ENCODE results near the gene CFAP61. TPM values are rescaled to one million over a fixed set of nuclear protein-coding genes. Genes with fewer than 3 reads are reported as not detected.

The CFAP61 gene
- total RNA-seq, 1 donor from 2014 or later = 2.6 TPM

- H3K4me3 Mint-ChIP-seq (ENCODE audit: low read depth) = no peak overlapping the region
- DNase-seq (ENCODE audit: low spot score, unreplicated experiment) = no peak
- peaks cover 5% of the 10 kb centered on the region for H3K9me3 Mint-ChIP-seq (ENCODE audit: low read depth)
- no peak for TF ChIP-seq CTCF (IDR thresholded peaks at IDR 0.05; ENCODE audit: unreplicated experiment)
- H3K27ac Mint-ChIP-seq = no peak overlapping the region
- H3K4me1 Mint-ChIP-seq (ENCODE audit: low read depth) = no peaks in the 10 kb centered on the region
- no peaks in the 10 kb centered on the region for H3K36me3 Mint-ChIP-seq (ENCODE audit: insufficient read depth)
- H3K27me3 Mint-ChIP-seq = no peaks in the 10 kb centered on the region
Observed at GRCh38 chr20:20143165-20143564, 90.8 kb downstream of the CFAP61 start.

GRCh38 chr20:20143646-20144045 is 91.3 kb downstream of the CFAP61 start:
- Mint-ChIP-seq H3K4me3 (ENCODE audit: low read depth) (no peak overlapping the region), H3K27me3 (no peaks in the 10 kb centered on the region), H3K4me1 (ENCODE audit: low read depth) (no peaks in the 10 kb centered on the region), H3K36me3 (ENCODE audit: insufficient read depth) (no peaks in the 10 kb centered on the region), H3K9me3 (ENCODE audit: low read depth) (peaks cover 8% of the 10 kb centered on the region), H3K27ac (no peak overlapping the region)
- no peak for DNase-seq (ENCODE audit: low spot score, unreplicated experiment)
- no peak for TF ChIP-seq CTCF (IDR thresholded peaks at IDR 0.05; ENCODE audit: unreplicated experiment)

- Mint-ChIP-seq H3K27me3 (no peaks in the 10 kb centered on the region), H3K27ac (no peak overlapping the region), H3K36me3 (ENCODE audit: insufficient read depth) (peaks cover 1% of the 10 kb centered on the region), H3K4me1 (ENCODE audit: low read depth) (no peaks in the 10 kb centered on the region), H3K4me3 (ENCODE audit: low read depth) (no peak overlapping the region), H3K9me3 (ENCODE audit: low read depth) (peaks cover 15% of the 10 kb centered on the region)
- no peak for DNase-seq (ENCODE audit: low spot score, unreplicated experiment)
- no peak for TF ChIP-seq CTCF (IDR thresholded peaks at IDR 0.05; ENCODE audit: unreplicated experiment)
Observed at GRCh38 chr20:20148779-20149178, 96.4 kb downstream of the CFAP61 start.

- Mint-ChIP-seq H3K36me3 (ENCODE audit: insufficient read depth) (peaks cover 1% of the 10 kb centered on the region), H3K27me3 (no peaks in the 10 kb centered on the region), H3K27ac (no peak overlapping the region), H3K4me3 (ENCODE audit: low read depth) (no peak overlapping the region), H3K4me1 (ENCODE audit: low read depth) (peaks cover 2% of the 10 kb centered on the region), H3K9me3 (ENCODE audit: low read depth) (peaks cover 28% of the 10 kb centered on the region)
- no peak for TF ChIP-seq CTCF (IDR thresholded peaks at IDR 0.05; ENCODE audit: unreplicated experiment)
- DNase-seq (ENCODE audit: low spot score, unreplicated experiment) = no peak
Observed at GRCh38 chr20:20150241-20150640, 97.9 kb downstream of the CFAP61 start.

- Mint-ChIP-seq H3K9me3 (ENCODE audit: low read depth) (peaks cover 4% of the 10 kb centered on the region), H3K36me3 (ENCODE audit: insufficient read depth) (peaks cover 2% of the 10 kb centered on the region), H3K4me3 (ENCODE audit: low read depth) (no peak overlapping the region), H3K27me3 (peaks cover 3% of the 10 kb centered on the region), H3K4me1 (ENCODE audit: low read depth) (peaks cover 10% of the 10 kb centered on the region), H3K27ac (no peak overlapping the region)
- no peak for DNase-seq (ENCODE audit: low spot score, unreplicated experiment)
- TF ChIP-seq CTCF (IDR thresholded peaks at IDR 0.05; ENCODE audit: unreplicated experiment) = no peak
Observed at GRCh38 chr20:20160520-20160919, 108.2 kb downstream of the CFAP61 start.

All from progenitor cell of endocrine pancreas (in vitro differentiated cells).